SK-N-MC (cell line): ENCODE measurements around the gene SRM.

Experiments used
- EZH2 ChIP-seq: fragments of 200-600 bp; sonication (generic); IDR thresholded peaks from one replicate; pipeline ENCODE4 v1.6.1; 2017; ENCODE audit warnings: antibody characterized with exemption
- POLR2AphosphoS5 ChIP-seq: IDR thresholded peaks from 2 replicates; pipeline ENCODE4 v1.6.1; 2012; ENCODE audit warnings: mild to moderate bottlenecking, low read depth, low read length, borderline replicate concordance

GRCh38 chr1:11056504-11056903, 3.3 kb downstream of the SRM start:
- TF ChIP-seq EZH2: no peak
- no peak for TF ChIP-seq POLR2AphosphoS5
